ENCODE results near the gene HRK.

Gene HRK

DNA sequence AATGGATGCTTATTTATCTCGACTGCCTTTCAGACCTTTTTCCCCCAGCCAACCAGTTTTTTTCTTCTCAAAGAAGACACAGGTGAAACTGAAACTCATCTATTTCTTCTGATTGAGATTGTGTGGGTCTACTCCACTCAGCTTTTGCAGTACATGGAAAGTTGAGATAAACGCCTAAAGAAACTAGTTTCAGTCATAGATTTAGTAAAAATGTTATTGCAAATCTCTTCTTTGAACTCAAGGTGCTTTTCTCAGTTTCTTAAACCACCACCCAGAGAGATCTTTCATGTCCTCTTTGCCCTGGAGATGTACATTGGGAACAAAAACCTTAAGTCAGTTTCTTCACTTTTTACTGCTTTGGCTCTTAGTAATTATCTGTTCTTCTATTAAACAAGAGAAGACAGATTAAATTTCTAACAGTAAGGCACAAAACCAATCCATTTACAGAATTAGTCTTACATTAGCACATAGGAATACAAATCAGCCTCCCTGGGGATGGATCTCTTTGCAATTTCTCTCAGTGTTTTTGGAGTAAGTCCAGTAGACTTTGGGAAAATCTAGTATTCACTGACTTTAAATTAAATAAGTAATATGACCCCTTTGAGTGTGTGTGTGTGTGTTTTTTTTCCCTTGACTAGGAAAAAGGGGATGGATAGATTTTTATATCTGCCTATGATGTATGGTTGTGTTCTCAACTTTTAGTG lies 41.1 kb upstream of the HRK start:
- TF ChIP-seq CTCF (conservative IDR thresholded peaks at IDR 0.05) (no peak), ZFX (IDR thresholded peaks at IDR 0.05) (no peak)
- no peak overlapping the region for H3K27ac ChIP-seq

DNA sequence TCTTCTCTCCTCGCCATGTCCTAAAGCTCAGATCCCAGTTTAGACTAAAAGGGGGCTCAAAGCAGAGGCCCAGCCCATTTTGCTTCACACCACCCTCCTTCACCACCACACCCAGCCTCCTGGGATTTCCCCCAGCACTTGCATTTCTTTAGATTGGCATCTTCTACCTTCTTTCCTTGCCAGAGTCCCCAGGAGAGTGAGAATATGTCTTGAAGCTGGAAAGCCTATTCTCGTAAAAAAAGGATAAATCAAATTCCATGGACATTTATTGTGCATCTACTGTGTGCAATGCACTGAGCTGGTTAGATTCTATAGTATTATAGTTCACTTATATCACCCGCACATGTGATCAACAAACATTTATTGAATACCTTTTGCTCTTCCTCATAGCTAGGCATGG lies 39.7 kb upstream of the HRK start:
- TF ChIP-seq ZFX (IDR thresholded peaks at IDR 0.05) = no peak
- TF ChIP-seq CTCF (conservative IDR thresholded peaks at IDR 0.05) = no peak
- peak overlapping the region; percentile 67 for H3K27ac ChIP-seq

- peak overlapping the region; percentile 67; the same call in 1 of the 2 replicates for H3K27ac ChIP-seq
- TF ChIP-seq CTCF (conservative IDR thresholded peaks at IDR 0.05) (no peak), ZFX (IDR thresholded peaks at IDR 0.05) (no peak)
Measured at GRCh38 chr12:116919706-116920485, 38.7 kb upstream of the HRK start.

DNA sequence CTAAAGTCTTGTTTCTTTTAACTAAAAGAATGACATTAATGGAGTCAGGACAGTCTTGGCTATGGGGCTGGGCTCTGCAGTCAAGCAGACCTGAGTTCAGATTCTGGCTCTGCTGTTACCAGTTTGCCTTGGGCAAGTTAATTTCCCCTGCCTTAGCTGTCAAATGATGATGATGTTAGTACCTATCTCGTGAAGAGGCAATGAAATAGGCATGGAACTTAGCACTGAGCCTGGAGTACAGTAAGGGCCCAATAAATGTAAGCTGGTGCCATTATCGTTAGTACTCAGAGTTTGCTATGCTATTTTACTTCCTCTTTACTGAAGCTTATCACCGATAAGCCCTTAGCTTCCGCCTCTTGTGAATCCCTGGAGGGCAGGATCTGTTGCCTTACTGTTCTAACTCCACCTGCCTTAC lies 38.0 kb upstream of the HRK start:
- TF ChIP-seq CTCF (conservative IDR thresholded peaks at IDR 0.05) (no peak), ZFX (IDR thresholded peaks at IDR 0.05) (no peak)
- peak overlapping the region; percentile 67; the same call in 1 of the 2 replicates for H3K27ac ChIP-seq

DNA sequence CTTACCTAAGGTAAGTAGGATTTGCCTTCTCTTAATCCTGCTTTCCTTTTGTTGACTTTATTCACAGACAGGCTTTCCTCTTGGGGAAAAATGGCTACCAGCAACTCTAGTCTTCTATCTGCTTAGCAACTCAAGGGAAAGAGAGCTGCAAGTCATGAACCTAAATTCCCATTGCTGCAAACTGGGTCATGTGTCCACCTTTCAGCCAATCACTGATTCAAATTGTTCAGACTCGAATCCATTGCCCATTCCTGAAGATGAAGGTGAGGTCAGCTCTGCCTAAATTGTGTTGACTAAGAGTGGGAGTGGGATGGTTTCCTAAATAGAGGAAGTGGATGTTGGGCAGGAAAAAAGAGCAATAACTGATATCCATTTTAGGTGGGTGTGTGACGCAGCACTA lies 37.2 kb upstream of the HRK start:
- TF ChIP-seq ZFX (IDR thresholded peaks at IDR 0.05) (no peak), CTCF (conservative IDR thresholded peaks at IDR 0.05) (no peak)
- H3K27ac ChIP-seq = peak overlapping the region; percentile 67; the same call in 1 of the 2 replicates

GRCh38 chr12:116916714-116917114 lies 35.5 kb upstream of the HRK start:
- TF ChIP-seq CTCF (conservative IDR thresholded peaks at IDR 0.05) = no peak
- TF ChIP-seq ZFX (IDR thresholded peaks at IDR 0.05) = no peak
- no peak overlapping the region for H3K27ac ChIP-seq

- TF ChIP-seq CTCF (conservative IDR thresholded peaks at IDR 0.05) = no peak
- no peak for TF ChIP-seq ZFX (IDR thresholded peaks at IDR 0.05)
- no peak overlapping the region for H3K27ac ChIP-seq
Measured at GRCh38 chr12:116916122-116916521, 34.9 kb upstream of the HRK start.

All from C4-2B (cell line).